ENCODE results near the gene TOP2B. TPM values are rescaled to one million over a fixed set of nuclear protein-coding genes. Genes with fewer than 3 reads are reported as not detected.

The TOP2B gene
- total RNA-seq, 1 donor from 2014 or later, result 99.5 TPM

GRCh38 chr3:25572919-25573385 is 91.8 kb downstream of the TOP2B start:
- no peaks in the 10 kb centered on the region for H3K9me3 Mint-ChIP-seq (ENCODE audit: unreplicated experiment)
- peak overlapping the region; percentile 11 for H3K4me3 Mint-ChIP-seq (ENCODE audit: unreplicated experiment)
- no peak for DNase-seq (ENCODE audit: extremely low spot score, unreplicated experiment)
- no peaks in the 10 kb centered on the region for H3K27me3 Mint-ChIP-seq (ENCODE audit: unreplicated experiment)
- TF ChIP-seq, protein P1, sequence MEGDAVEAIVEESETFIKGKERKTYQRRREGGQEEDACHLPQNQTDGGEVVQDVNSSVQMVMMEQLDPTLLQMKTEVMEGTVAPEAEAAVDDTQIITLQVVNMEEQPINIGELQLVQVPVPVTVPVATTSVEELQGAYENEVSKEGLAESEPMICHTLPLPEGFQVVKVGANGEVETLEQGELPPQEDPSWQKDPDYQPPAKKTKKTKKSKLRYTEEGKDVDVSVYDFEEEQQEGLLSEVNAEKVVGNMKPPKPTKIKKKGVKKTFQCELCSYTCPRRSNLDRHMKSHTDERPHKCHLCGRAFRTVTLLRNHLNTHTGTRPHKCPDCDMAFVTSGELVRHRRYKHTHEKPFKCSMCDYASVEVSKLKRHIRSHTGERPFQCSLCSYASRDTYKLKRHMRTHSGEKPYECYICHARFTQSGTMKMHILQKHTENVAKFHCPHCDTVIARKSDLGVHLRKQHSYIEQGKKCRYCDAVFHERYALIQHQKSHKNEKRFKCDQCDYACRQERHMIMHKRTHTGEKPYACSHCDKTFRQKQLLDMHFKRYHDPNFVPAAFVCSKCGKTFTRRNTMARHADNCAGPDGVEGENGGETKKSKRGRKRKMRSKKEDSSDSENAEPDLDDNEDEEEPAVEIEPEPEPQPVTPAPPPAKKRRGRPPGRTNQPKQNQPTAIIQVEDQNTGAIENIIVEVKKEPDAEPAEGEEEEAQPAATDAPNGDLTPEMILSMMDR (IDR thresholded peaks at IDR 0.05), result no peak
- H3K27ac Mint-ChIP-seq (ENCODE audit: unreplicated experiment), result peak overlapping the region; percentile 98
- H3K4me1 Mint-ChIP-seq (ENCODE audit: unreplicated experiment), result peaks cover 60% of the 10 kb centered on the region
- H3K36me3 Mint-ChIP-seq (ENCODE audit: unreplicated experiment), result peaks cover 2% of the 10 kb centered on the region

- H3K36me3 Mint-ChIP-seq (ENCODE audit: unreplicated experiment), result peaks cover 2% of the 10 kb centered on the region
- H3K9me3 Mint-ChIP-seq (ENCODE audit: unreplicated experiment), result no peaks in the 10 kb centered on the region
- DNase-seq (ENCODE audit: extremely low spot score, unreplicated experiment), result no peak
- H3K4me1 Mint-ChIP-seq (ENCODE audit: unreplicated experiment), result peaks cover 60% of the 10 kb centered on the region
- H3K4me3 Mint-ChIP-seq (ENCODE audit: unreplicated experiment), result no peak overlapping the region
- peak overlapping the region; percentile 98 for H3K27ac Mint-ChIP-seq (ENCODE audit: unreplicated experiment)
- TF ChIP-seq, protein P1 (IDR thresholded peaks at IDR 0.05), result no peak
- H3K27me3 Mint-ChIP-seq (ENCODE audit: unreplicated experiment), result no peaks in the 10 kb centered on the region
Observed at GRCh38 chr3:25572336-25572735, 92.4 kb downstream of the TOP2B start.

GRCh38 chr3:25571285-25571684 is 93.4 kb downstream of the TOP2B start:
- peaks cover 60% of the 10 kb centered on the region for H3K4me1 Mint-ChIP-seq (ENCODE audit: unreplicated experiment)
- peak overlapping the region; percentile 13 for H3K27ac Mint-ChIP-seq (ENCODE audit: unreplicated experiment)
- no peak overlapping the region for H3K4me3 Mint-ChIP-seq (ENCODE audit: unreplicated experiment)
- no peaks in the 10 kb centered on the region for H3K36me3 Mint-ChIP-seq (ENCODE audit: unreplicated experiment)
- H3K9me3 Mint-ChIP-seq (ENCODE audit: unreplicated experiment), result no peaks in the 10 kb centered on the region
- TF ChIP-seq, protein P1 (IDR thresholded peaks at IDR 0.05), result no peak
- H3K27me3 Mint-ChIP-seq (ENCODE audit: unreplicated experiment), result no peaks in the 10 kb centered on the region
- DNase-seq (ENCODE audit: extremely low spot score, unreplicated experiment), result no peak

GRCh38 chr3:25568525-25569078 is 96.1 kb downstream of the TOP2B start:
- Mint-ChIP-seq H3K9me3 (ENCODE audit: unreplicated experiment) (no peaks in the 10 kb centered on the region), H3K4me1 (ENCODE audit: unreplicated experiment) (peaks cover 46% of the 10 kb centered on the region), H3K36me3 (ENCODE audit: unreplicated experiment) (no peaks in the 10 kb centered on the region), H3K4me3 (ENCODE audit: unreplicated experiment) (no peak overlapping the region), H3K27ac (ENCODE audit: unreplicated experiment) (peak overlapping the region; percentile 95), H3K27me3 (ENCODE audit: unreplicated experiment) (no peaks in the 10 kb centered on the region)
- DNase-seq (ENCODE audit: extremely low spot score, unreplicated experiment), result no peak
- TF ChIP-seq, protein P1 (IDR thresholded peaks at IDR 0.05), result no peak

DNA sequence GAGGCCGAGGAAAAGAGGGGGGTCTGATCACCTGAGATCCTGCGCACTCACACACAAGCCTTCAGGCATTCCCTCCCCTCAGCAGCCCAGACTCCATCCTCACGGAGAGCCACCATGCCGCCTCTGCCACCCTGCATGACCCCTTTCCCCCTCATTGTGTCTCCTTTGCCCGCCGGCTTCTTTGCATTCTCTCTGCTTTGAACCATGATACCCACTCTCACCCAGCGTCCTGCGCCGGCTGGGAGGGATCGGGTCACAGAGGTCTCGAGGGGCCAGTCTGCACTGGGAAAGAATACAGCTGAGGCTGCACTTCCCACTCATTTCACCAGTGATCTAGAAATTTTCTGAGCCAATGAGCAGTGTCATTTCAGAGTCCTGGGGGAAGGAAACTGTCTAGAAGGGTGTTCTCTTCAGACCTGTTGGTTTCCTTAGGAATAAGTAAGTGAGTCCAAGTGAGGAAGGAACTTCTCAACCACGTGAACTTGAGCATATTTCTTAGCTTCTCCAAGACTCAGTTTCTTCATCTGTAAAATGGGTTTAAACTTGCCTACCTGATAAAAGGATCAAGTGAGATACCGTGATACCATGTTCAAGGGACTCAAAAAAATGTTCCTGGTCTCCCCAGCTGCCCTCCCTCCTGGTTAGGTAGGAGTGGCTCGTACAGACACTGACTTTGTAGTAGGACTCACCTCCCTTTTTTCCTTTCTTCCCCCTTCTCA is 96.7 kb downstream of the TOP2B start:
- no peaks in the 10 kb centered on the region for H3K36me3 Mint-ChIP-seq (ENCODE audit: unreplicated experiment)
- H3K27me3 Mint-ChIP-seq (ENCODE audit: unreplicated experiment), result no peaks in the 10 kb centered on the region
- no peak overlapping the region for H3K4me3 Mint-ChIP-seq (ENCODE audit: unreplicated experiment)
- H3K9me3 Mint-ChIP-seq (ENCODE audit: unreplicated experiment), result no peaks in the 10 kb centered on the region
- peaks cover 39% of the 10 kb centered on the region for H3K4me1 Mint-ChIP-seq (ENCODE audit: unreplicated experiment)
- TF ChIP-seq, protein P1 (IDR thresholded peaks at IDR 0.05), result no peak
- DNase-seq (ENCODE audit: extremely low spot score, unreplicated experiment), result no peak
- H3K27ac Mint-ChIP-seq (ENCODE audit: unreplicated experiment), result peak overlapping the region; percentile 95
